Fibroblast of peridontal ligament (primary cell): ENCODE results near the gene ASCC2.
A peak's percentile ranks its signal among the peaks of the same experiment; 100 is the strongest.
"Not testable (repeated sequence)": the region's sequence is repeated elsewhere in the genome, so short reads cannot be mapped to it uniquely, and the experiment has no call there.

Experiments used
- DNase-seq: peaks from one replicate; pipeline ENCODE4 v3.0.0-alpha.2; 2010; ENCODE audit errors: extremely low read depth

The ASCC2 gene

GRCh38 chr22:29755889-29756288 is 82.2 kb downstream of the ASCC2 start:
- no peak for DNase-seq

GRCh38 chr22:29754658-29755395 is 83.2 kb downstream of the ASCC2 start:
- not testable (repeated sequence) for DNase-seq

GRCh38 chr22:29753808-29754657 is 84.0 kb downstream of the ASCC2 start:
- DNase-seq: no peak

GRCh38 chr22:29751669-29752068 is 86.4 kb downstream of the ASCC2 start:
- DNase-seq: no peak

- DNase-seq: no peak
Measured at GRCh38 chr22:29750559-29751538, 87.2 kb downstream of the ASCC2 start.

- DNase-seq: no peak
Measured at GRCh38 chr22:29750029-29750428, 88.0 kb downstream of the ASCC2 start.

- no peak for DNase-seq
Measured at GRCh38 chr22:29748248-29748893, 89.7 kb downstream of the ASCC2 start.

- no peak for DNase-seq
Measured at GRCh38 chr22:29747832-29748231, 90.2 kb downstream of the ASCC2 start.

GRCh38 chr22:29744902-29745301 is 93.2 kb downstream of the ASCC2 start:
- DNase-seq: peak; percentile 90

GRCh38 chr22:29742326-29742725 is 95.7 kb downstream of the ASCC2 start:
- DNase-seq: no peak

- no peak for DNase-seq
Measured at GRCh38 chr22:29741926-29742325, 96.1 kb downstream of the ASCC2 start.

GRCh38 chr22:29740216-29740615 is 97.9 kb downstream of the ASCC2 start:
- DNase-seq: no peak

GRCh38 chr22:29739346-29739875 is 98.7 kb downstream of the ASCC2 start:
- DNase-seq: no peak
